Measurements from ENCODE around the gene ABCC6.

The ABCC6 gene

DNA sequence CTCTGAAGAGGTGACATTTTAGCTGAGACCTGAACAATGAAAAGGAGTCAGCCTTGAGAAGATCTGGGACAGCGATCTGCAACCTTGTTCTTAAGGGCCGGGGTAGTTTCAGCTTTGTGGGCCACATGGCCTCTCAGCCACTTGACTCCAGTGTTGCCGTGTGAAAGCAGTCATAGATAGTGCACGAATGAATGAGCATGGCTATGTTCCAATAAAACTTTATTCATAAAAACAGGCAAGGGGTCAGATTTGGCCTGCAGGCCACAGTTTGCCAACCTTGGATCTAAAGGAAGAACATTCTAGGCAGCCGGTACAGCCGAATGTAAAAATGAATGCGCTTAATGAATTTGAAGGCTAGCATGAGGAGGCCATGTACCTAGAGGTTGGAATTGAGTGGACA is 83.5 kb downstream of the ABCC6 start:
- no peak for DNase-seq

DNA sequence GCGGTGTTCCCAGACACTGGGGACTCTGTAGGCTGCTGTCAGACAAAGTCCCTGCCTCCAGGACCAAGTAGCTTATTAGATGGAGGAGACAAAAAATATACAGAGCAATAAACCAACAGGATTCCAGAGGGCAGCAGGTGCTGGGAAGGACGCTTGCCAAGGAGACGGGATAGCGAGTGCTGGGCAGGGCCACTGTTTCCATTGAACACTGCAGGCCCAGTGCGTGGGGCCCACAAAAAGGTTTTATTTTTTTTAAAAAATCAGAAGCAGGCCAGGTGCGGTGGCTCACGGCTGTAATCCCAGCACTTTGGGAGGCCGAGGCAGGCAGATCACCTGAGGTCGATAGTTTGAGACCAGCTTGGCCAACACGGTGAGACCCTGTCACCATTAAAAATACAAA is 84.2 kb downstream of the ABCC6 start:
- no peak for DNase-seq

GRCh38 chr16:16138034-16138635 is 85.2 kb downstream of the ABCC6 start:
- DNase-seq = no peak

- no peak for DNase-seq
Measured at GRCh38 chr16:16137110-16137509, 86.2 kb downstream of the ABCC6 start.

- DNase-seq = no peak
Measured at GRCh38 chr16:16136588-16136987, 86.7 kb downstream of the ABCC6 start.

- no peak for DNase-seq
Measured at GRCh38 chr16:16133943-16134604, 89.2 kb downstream of the ABCC6 start.

DNA sequence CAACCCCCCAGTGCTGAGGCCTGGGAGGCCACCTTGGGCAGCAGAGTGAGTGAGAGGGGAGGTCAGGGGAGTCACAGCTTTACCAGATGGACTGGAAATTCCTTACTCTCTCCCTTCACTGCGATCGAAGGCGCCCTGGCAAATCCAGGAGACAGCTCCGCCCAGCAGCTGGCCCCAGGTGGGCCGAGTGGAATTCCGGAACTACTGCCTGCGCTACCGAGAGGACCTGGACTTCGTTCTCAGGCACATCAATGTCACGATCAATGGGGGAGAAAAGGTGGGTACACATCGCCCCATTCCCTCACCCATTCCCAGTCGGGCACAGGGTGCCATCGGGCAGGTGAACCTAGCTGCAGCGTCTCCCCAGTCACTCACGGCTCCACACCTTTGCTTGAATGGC is 91.6 kb downstream of the ABCC6 start:
- no peak for DNase-seq

GRCh38 chr16:16131204-16131603 is 92.1 kb downstream of the ABCC6 start:
- no peak for DNase-seq

DNA sequence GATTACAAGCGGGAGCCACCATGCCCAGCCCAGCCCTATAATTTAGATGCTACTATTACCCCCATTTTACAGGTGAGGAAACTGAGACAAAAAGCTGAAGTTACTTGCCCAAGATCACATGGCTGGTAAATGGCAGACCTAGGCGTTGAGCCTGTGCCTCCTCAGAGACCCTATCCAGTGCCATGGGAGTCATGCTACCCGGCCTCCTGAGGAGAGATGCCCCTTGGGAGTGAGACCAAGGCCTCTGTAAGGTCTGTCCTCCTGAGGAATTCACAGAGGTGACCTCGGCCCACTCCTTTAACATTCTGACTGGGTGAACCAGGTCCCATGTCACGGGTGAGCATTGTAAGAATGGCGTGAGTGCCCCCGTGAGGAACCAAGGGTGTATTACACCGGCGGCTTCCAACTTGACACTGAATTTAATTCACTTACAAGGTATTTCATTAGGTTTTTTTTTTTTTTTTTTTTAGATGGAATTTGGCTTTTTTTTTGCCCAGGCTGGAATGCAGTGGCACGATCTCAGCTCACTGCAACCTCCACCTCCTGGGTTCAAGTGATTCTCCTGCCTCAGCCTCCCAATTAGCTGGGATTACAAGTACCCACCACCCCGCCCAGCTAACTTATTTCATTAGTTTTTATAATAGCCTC is 95.7 kb downstream of the ABCC6 start:
- DNase-seq = peak; percentile 43

DNA sequence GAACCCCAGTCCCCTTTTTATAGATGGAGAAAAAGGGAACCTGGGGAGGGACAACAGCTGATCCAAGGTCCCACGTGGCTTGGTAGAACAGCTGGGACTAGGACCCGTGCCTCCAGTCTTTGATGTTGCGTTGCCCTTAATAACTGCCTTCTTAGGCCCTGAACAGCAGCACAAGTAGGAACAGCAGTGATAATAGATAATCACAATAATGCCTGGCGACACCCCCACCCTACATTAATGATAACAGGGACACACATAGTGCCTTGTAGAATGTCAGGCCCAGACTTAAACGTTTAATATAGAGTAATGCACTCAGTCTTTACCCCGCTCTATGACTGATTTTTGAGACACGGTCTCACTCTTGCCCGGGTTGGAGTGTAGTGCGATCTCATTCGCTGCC is 96.4 kb downstream of the ABCC6 start:
- DNase-seq = no peak

DNA sequence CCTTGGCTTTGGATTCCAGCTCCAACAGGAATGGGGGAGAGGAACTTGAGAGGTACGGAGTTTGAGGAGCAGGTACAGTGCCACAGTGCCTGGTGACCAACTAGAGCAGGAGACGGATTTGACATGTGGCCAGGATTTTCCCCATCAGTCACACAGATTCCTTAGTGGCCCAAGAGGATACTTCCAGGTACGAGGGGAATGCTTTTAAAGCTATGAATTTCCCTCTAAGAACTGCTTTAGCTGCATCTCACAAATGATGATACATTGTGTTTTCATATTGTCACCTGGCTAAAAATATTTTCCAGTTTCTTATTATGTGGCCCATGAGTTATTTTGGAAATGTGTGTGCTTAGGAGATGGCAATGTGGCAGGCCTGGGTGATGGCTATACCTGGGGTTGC is 98.3 kb downstream of the ABCC6 start:
- DNase-seq = no peak

DNA sequence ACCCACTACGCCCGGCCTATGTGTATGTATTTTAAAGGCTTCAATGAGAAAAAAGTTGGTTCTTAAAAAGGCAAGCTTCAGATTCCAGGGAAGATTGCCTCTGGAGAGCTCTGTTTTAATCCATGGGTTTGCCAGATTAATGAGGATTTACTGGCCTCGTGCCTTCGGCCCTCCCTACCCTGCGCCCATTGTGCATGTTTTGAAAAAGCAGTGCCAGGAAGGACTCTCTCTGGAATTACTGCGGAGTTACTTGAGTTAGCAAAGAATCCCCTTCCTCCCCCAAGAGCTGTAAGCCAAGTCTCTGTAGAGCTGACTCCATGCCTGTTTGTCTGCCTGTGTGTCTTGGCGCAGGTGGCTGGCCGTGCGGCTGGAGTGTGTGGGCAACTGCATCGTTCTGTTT is 98.9 kb downstream of the ABCC6 start:
- DNase-seq = no peak

- DNase-seq = no peak
Measured at GRCh38 chr16:16122264-16122663, 101.0 kb downstream of the ABCC6 start.

GRCh38 chr16:16121185-16121727 is 102.0 kb downstream of the ABCC6 start:
- no peak for DNase-seq

DNA sequence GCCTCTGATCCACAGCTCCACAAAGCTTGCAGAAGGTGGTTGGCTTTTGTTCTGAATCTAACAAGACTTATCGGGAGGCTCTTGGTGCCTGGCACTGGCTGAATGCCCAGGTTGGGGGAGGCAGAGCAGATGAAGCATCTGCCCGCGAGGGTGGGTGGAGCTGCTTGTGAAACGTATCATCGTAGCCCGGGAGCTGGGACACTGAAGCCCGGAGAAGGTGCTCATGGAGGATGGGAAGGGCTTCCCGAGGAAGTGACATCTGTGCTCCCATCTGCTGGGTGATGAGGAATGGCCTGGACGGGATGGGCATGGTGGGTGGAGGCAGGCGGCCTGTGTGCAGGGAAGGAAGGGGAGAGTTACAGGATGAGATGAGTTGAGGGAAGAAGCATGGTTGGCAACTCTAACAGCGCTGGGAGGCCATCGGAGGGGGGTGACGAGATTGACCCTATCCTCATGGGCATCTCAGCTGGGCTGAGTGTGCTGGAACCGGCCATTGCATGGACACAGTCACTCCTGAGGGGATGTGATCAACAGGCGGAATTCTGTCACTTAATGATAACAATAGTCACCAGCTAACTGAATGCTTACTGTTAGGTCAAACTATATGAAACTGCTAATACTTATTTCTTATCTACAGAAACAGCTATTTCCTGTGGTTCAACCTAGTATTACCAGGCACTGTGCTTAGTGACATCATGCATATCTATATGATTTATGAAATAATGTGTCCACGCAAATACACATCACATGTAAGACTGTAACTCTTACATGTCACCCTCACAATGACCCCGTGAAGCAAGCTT is 102.7 kb downstream of the ABCC6 start:
- no peak for DNase-seq

- no peak for DNase-seq
Measured at GRCh38 chr16:16120044-16120381, 103.3 kb downstream of the ABCC6 start.

- DNase-seq = no peak
Measured at GRCh38 chr16:16118337-16118736, 105.0 kb downstream of the ABCC6 start.

DNA sequence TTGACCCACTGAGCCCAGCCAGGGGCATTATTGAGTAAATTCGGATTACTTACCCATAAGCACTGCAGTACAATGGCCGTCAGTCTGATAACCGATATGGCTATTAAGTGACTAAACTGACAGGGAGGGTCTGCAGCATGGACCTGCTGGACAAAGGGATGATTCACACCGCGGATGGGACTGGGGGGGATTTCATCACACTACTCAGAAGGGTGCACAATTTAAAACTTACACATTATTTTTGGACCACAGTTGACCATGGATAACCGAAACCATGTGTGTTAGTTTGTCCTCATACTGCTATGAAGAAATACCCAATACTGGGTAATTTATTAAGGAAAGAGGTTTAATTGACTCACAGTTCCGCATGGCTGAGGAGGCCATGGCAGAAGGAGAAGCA is 106.5 kb downstream of the ABCC6 start:
- no peak for DNase-seq

DNA sequence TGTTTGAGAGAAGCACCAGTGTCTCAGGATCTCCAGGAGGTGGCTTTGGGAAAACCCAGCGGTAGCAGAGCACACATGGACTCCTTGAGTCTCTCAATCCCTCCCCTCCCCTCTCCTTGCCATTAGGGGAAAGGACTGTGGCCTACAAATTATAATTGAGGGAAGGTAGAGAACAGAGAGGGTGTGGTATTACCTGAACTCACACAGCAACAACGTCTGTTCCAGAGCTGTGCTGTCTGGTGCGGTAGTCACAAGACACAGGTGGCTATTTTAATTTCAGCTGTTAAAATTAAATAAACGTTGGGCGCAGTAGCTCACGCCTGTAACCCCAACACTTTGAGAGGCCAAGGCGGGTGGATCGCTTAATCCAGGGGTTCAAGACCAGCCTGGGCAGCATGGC is 110.2 kb downstream of the ABCC6 start:
- no peak for DNase-seq

- DNase-seq = no peak
Measured at GRCh38 chr16:16112450-16113053, 110.7 kb downstream of the ABCC6 start.

DNA sequence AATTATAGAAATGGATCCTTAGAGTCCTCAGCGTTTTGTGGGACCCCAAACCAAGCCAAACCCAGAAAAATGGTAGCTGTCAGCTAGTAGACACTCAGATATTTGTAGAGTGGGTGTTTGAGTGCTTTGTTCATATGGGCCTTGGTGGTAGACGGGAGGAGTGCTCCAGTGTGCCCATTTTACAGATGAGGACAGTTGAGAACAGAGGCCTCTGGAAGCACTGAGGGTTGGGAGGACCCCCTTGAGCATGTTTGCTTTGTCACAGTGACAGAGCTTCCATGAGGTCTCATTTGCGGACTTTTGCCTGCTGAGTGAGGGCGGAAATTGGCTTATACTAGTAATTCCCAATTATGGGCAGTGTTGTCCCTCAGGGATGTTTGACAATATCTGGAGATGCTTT is 111.7 kb downstream of the ABCC6 start:
- DNase-seq = no peak

GRCh38 chr16:16110111-16110490 is 113.2 kb downstream of the ABCC6 start:
- DNase-seq = no peak

DNA sequence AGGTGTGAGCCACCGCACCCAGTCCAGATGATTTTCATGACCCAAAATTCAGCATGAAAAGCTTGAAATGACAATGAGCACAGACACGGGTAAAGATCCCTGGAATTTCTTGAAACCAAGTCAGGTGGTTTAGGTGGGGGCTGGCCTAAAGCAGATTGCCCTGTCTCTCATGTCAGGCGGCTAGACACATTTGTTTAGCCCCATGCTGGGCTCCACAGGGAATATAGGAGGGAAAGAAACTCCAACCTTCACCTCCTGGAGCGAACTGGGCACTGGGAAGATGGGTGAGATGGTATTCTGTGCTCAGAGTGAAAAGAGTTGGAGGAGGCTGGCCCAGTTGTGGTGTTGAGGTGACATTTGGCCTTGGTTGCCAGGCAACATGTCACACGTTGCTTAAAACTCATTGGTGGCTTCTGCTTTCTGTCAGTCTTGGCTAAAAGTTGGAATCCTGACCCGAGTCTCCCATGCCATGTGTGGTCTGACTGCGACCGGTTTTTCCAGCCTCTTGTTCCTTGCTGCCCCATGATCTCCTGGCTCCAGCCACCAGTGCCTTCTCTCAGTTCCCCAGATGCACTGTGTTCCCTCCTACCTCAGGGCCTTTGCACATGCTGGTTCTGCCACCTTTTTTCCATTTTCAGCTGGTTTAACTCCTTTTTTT is 113.7 kb downstream of the ABCC6 start:
- no peak for DNase-seq
